ENCODE measurements around the gene TTLL5.

The TTLL5 gene

GRCh38 chr14:75714991-75715390 is 53.9 kb downstream of the TTLL5 start:
- H3K4me1 ChIP-seq (ENCODE audit: low read depth, poor library complexity, severe bottlenecking): peaks cover 37% of the 10 kb centered on the region
- no peaks in the 10 kb centered on the region for H3K36me3 ChIP-seq (ENCODE audit: insufficient read depth)
- no peaks in the 10 kb centered on the region for H4K20me1 ChIP-seq (ENCODE audit: insufficient read depth)
- TF ChIP-seq CTCF (conservative IDR thresholded peaks at IDR 0.05; ENCODE audit: low read depth, low read length): no peak
- H3K9ac ChIP-seq: no peak overlapping the region
- no peak overlapping the region for H3K4me2 ChIP-seq
- H3K4me3 ChIP-seq (IDR thresholded peaks at IDR 0.05; ENCODE audit: insufficient read depth, low read depth, low read length): no peak overlapping the region
- no peaks in the 10 kb centered on the region for H3K27me3 ChIP-seq (ENCODE audit: insufficient read depth, low read depth)
- H2AFZ ChIP-seq (ENCODE audit: low read depth): no peak overlapping the region
- no peaks in the 10 kb centered on the region for H3K79me2 ChIP-seq (ENCODE audit: insufficient read depth, low read depth)
- no peak overlapping the region for H3K27ac ChIP-seq

GRCh38 chr14:75715926-75716780 is 55.1 kb downstream of the TTLL5 start:
- no peak for TF ChIP-seq CTCF (conservative IDR thresholded peaks at IDR 0.05; ENCODE audit: low read depth, low read length)
- no peak overlapping the region for H3K4me3 ChIP-seq (IDR thresholded peaks at IDR 0.05; ENCODE audit: insufficient read depth, low read depth, low read length)
- H2AFZ ChIP-seq (ENCODE audit: low read depth): no peak overlapping the region
- no peak overlapping the region for H3K4me2 ChIP-seq
- H3K36me3 ChIP-seq (ENCODE audit: insufficient read depth): no peaks in the 10 kb centered on the region
- no peaks in the 10 kb centered on the region for H3K27me3 ChIP-seq (ENCODE audit: insufficient read depth, low read depth)
- no peak overlapping the region for H3K9ac ChIP-seq
- peaks cover 32% of the 10 kb centered on the region for H3K4me1 ChIP-seq (ENCODE audit: low read depth, poor library complexity, severe bottlenecking)
- H4K20me1 ChIP-seq (ENCODE audit: insufficient read depth): no peaks in the 10 kb centered on the region
- no peaks in the 10 kb centered on the region for H3K79me2 ChIP-seq (ENCODE audit: insufficient read depth, low read depth)
- H3K27ac ChIP-seq: no peak overlapping the region

DNA sequence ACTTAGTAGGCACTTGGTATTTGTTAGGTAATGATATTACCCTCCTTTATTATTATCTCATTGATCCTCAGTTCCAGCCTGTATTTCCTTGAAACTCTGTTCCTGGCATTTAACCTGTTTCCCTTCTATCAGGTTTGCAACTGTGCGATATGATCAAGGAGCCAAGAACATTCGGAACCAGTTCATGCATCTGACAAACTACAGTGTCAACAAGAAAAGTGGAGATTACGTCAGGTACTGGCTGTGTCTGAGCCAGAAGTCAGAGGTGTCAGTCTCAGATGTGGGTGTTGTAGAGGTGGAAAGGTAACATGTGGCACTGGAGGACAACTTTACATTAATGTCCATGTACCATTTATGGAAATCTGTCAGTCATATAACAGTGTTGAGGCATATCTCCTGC is 56.7 kb downstream of the TTLL5 start:
- Histone ChIP-seq H3K27ac (no peak overlapping the region), H3K79me2 (ENCODE audit: insufficient read depth, low read depth) (no peaks in the 10 kb centered on the region), H3K4me1 (ENCODE audit: low read depth, poor library complexity, severe bottlenecking) (peaks cover 17% of the 10 kb centered on the region), H4K20me1 (ENCODE audit: insufficient read depth) (no peaks in the 10 kb centered on the region), H3K4me2 (no peak overlapping the region), H3K27me3 (ENCODE audit: insufficient read depth, low read depth) (no peaks in the 10 kb centered on the region), H2AFZ (ENCODE audit: low read depth) (no peak overlapping the region), H3K4me3 (IDR thresholded peaks at IDR 0.05; ENCODE audit: insufficient read depth, low read depth, low read length) (no peak overlapping the region), H3K9ac (no peak overlapping the region), H3K36me3 (ENCODE audit: insufficient read depth) (no peaks in the 10 kb centered on the region)
- TF ChIP-seq CTCF (conservative IDR thresholded peaks at IDR 0.05; ENCODE audit: low read depth, low read length): no peak

DNA sequence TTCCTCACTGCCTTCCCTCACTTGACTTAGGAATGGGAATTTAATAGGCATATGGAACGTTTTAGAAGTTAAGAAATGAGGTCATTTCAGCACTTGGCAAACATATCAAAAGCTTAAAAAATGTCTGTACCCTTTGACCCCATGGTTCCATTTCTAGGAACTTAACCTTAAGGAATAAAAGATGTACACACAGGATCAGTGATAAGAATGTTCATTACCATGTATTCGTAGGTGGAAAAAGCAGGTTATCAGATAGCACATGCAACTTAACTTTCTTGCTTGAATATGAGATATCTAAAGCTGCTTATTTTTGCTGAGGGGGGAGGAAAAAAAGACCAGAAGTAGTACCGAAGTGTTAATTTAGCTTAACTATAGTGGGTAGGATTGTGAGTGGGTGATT is 57.2 kb downstream of the TTLL5 start:
- Histone ChIP-seq H4K20me1 (ENCODE audit: insufficient read depth) (no peaks in the 10 kb centered on the region), H3K9ac (no peak overlapping the region), H2AFZ (ENCODE audit: low read depth) (no peak overlapping the region), H3K27ac (no peak overlapping the region), H3K4me1 (ENCODE audit: low read depth, poor library complexity, severe bottlenecking) (peaks cover 14% of the 10 kb centered on the region), H3K4me3 (IDR thresholded peaks at IDR 0.05; ENCODE audit: insufficient read depth, low read depth, low read length) (no peak overlapping the region), H3K4me2 (no peak overlapping the region), H3K79me2 (ENCODE audit: insufficient read depth, low read depth) (no peaks in the 10 kb centered on the region), H3K36me3 (ENCODE audit: insufficient read depth) (no peaks in the 10 kb centered on the region), H3K27me3 (ENCODE audit: insufficient read depth, low read depth) (no peaks in the 10 kb centered on the region)
- no peak for TF ChIP-seq CTCF (conservative IDR thresholded peaks at IDR 0.05; ENCODE audit: low read depth, low read length)

Data from KMS-11 (cell line).